Neural progenitor cell (in vitro differentiated cells): ENCODE measurements around the gene SDK1. TPM values are rescaled to one million over a fixed set of nuclear protein-coding genes. Genes with fewer than 3 reads are reported as not detected.

Experiments used
- DNase-seq: peaks from one replicate; pipeline ENCODE4 v3.0.0-alpha.2; 2016; ENCODE audit warnings: low spot score
- H2AFZ ChIP-seq: fragments of 200-600 bp; sonication (generic); replicated peaks from 2 replicates; pipeline ENCODE4 v1.6.1; 2016; ENCODE audit warnings: antibody characterized with exemption
- H3F3A ChIP-seq: fragments of 200-600 bp; sonication (generic); 2 replicates; pipeline ENCODE4 v1.6.1; 2016; ENCODE audit warnings: antibody characterized with exemption, low read depth
- H3K27ac ChIP-seq: fragments of 200-600 bp; sonication (generic); 2 replicates; pipeline ENCODE4 v1.5.1; 2016; ENCODE audit warnings: mild to moderate bottlenecking
- H3K27me3 ChIP-seq: fragments of 200-600 bp; sonication (generic); 2 replicates; pipeline ENCODE4 v1.6.1; 2016; ENCODE audit warnings: mild to moderate bottlenecking, moderate library complexity
- H3K36me3 ChIP-seq: fragments of 200-600 bp; sonication (generic); 2 replicates; pipeline ENCODE4 v1.5.1; 2016
- H3K4me1 ChIP-seq: fragments of 200-600 bp; sonication (generic); 2 replicates; pipeline ENCODE4 v1.6.1; 2016; ENCODE audit warnings: mixed run types
- H3K4me2 ChIP-seq: fragments of 200-600 bp; sonication (generic); 2 replicates; pipeline ENCODE4 v1.6.1; 2016
- H3K4me3 ChIP-seq: fragments of 200-600 bp; sonication (generic); 2 replicates; pipeline ENCODE4 v1.5.1; 2016
- H3K79me2 ChIP-seq: fragments of 200-600 bp; sonication (generic); 2 replicates; pipeline ENCODE4 v1.6.1; 2016; ENCODE audit warnings: low read depth
- H3K9ac ChIP-seq: fragments of 200-600 bp; sonication (generic); 2 replicates; pipeline ENCODE4 v1.6.1; 2016
- H3K9me3 ChIP-seq: fragments of 200-600 bp; sonication (generic); 2 replicates; pipeline ENCODE4 v1.5.1; 2016; ENCODE audit warnings: low read depth
- H4K20me1 ChIP-seq: fragments of 200-600 bp; sonication (generic); 2 replicates; pipeline ENCODE4 v1.6.1; 2016; ENCODE audit warnings: low read depth
- H3K27ac Mint-ChIP-seq: 3 replicates; pipeline ENCODE4 v1.8.0; 2021; ENCODE audit warnings: mixed read lengths
- H3K27me3 Mint-ChIP-seq: 2 replicates; pipeline ENCODE4 v1.8.0; 2022; ENCODE audit warnings: low read depth, mild to moderate bottlenecking, inconsistent platforms, moderate library complexity, mixed read lengths; ENCODE audit not compliant: insufficient read depth
- H3K36me3 Mint-ChIP-seq: 3 replicates; pipeline ENCODE4 v1.8.0; 2021; ENCODE audit warnings: mixed read lengths
- H3K4me1 Mint-ChIP-seq: 3 replicates; pipeline ENCODE4 v1.8.0; 2021; ENCODE audit warnings: mixed read lengths
- H3K4me3 Mint-ChIP-seq: 3 replicates; pipeline ENCODE4 v1.8.0; 2021; ENCODE audit warnings: mild to moderate bottlenecking, moderate library complexity, mixed read lengths
- H3K9me3 Mint-ChIP-seq: 3 replicates; pipeline ENCODE4 v1.8.0; 2020; ENCODE audit warnings: mixed read lengths
- CTCF ChIP-seq: fragments of 200-600 bp; sonication (generic); IDR thresholded peaks from 2 replicates; pipeline ENCODE4 v1.5.1; 2017; ENCODE audit warnings: antibody characterized with exemption, mild to moderate bottlenecking
- EZH2 ChIP-seq: fragments of 200-600 bp; sonication (generic); IDR thresholded peaks from 2 replicates; pipeline ENCODE4 v1.6.1; 2017; ENCODE audit warnings: antibody characterized with exemption, mild to moderate bottlenecking, moderate library complexity
- EZH2phosphoT487 ChIP-seq: fragments of 200-600 bp; sonication (generic); IDR thresholded peaks from 2 replicates; pipeline ENCODE4 v1.6.1; 2017; ENCODE audit warnings: antibody characterized with exemption
- total RNA-seq: library from RNA; depleted of rRNA; stranded (reverse); fragments of >200 nt; gene quantifications from 2 replicates; pipeline ENCODE4 v1.2.3, GENCODE V29; 2015; ENCODE audit warnings: low replicate concordance

The SDK1 gene
- total RNA-seq, 1 donor from 2014 or later, result 4.9 TPM

- Mint-ChIP-seq H3K4me1 (peaks cover 24% of the 10 kb centered on the region), H3K36me3 (peaks cover 4% of the 10 kb centered on the region), H3K9me3 (no peaks in the 10 kb centered on the region), H3K27me3 (peaks cover 3% of the 10 kb centered on the region), H3K27ac (no peak overlapping the region), H3K4me3 (no peak overlapping the region)
- H3K9me3 ChIP-seq, result no peaks in the 10 kb centered on the region
- H4K20me1 ChIP-seq, result no peaks in the 10 kb centered on the region
- no peaks in the 10 kb centered on the region for H3K36me3 ChIP-seq
- H3K27ac ChIP-seq, result no peak overlapping the region
- H3K9ac ChIP-seq, result no peak overlapping the region
- no peak overlapping the region for H2AFZ ChIP-seq
- H3K79me2 ChIP-seq, result no peaks in the 10 kb centered on the region
- H3K4me3 ChIP-seq, result no peak overlapping the region
- H3K4me1 ChIP-seq, result peaks cover 8% of the 10 kb centered on the region
- TF ChIP-seq EZH2 (no peak), CTCF (no peak), EZH2phosphoT487 (no peak)
- H3K4me2 ChIP-seq, result no peak overlapping the region
- no peaks in the 10 kb centered on the region for H3F3A ChIP-seq
- no peak for DNase-seq
- H3K27me3 ChIP-seq, result no peaks in the 10 kb centered on the region
Measured at GRCh38 chr7:4149645-4150044, 848.6 kb downstream of the SDK1 start.

GRCh38 chr7:4150731-4151130 lies 849.7 kb downstream of the SDK1 start:
- no peak for TF ChIP-seq CTCF
- no peak for TF ChIP-seq EZH2
- TF ChIP-seq EZH2phosphoT487, result no peak
- no peaks in the 10 kb centered on the region for H3K36me3 ChIP-seq
- H3K79me2 ChIP-seq, result no peaks in the 10 kb centered on the region
- H3K4me3 Mint-ChIP-seq, result no peak overlapping the region
- H2AFZ ChIP-seq, result no peak overlapping the region
- H3F3A ChIP-seq, result no peaks in the 10 kb centered on the region
- no peaks in the 10 kb centered on the region for H4K20me1 ChIP-seq
- no peak overlapping the region for H3K27ac ChIP-seq
- H3K36me3 Mint-ChIP-seq, result peaks cover 4% of the 10 kb centered on the region
- no peaks in the 10 kb centered on the region for H3K9me3 ChIP-seq
- no peaks in the 10 kb centered on the region for H3K9me3 Mint-ChIP-seq
- H3K4me2 ChIP-seq, result no peak overlapping the region
- H3K4me3 ChIP-seq, result no peak overlapping the region
- H3K4me1 ChIP-seq, result no peaks in the 10 kb centered on the region
- peaks cover 16% of the 10 kb centered on the region for H3K4me1 Mint-ChIP-seq
- no peaks in the 10 kb centered on the region for H3K27me3 ChIP-seq
- no peak overlapping the region for H3K9ac ChIP-seq
- H3K27ac Mint-ChIP-seq, result no peak overlapping the region
- no peak for DNase-seq
- peaks cover 3% of the 10 kb centered on the region for H3K27me3 Mint-ChIP-seq

DNA sequence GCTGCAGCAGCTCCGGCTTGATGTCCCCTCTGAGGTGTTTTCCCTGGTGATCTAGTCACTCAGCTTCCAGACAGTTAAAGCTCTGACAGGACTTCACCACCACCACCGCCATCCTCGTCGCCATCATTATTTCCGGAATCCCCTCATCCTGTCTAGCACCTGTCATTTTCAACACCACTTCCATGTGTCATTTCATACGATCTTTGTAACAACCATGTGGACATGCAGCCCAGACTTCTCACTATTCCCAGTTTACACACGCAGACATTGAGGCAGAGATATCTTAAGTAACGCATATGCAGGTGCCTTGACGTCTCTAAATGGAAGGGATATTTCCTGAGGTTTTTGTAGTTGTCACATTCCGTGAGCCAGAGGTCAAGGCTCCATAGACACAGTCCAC lies 850.5 kb downstream of the SDK1 start:
- H3K79me2 ChIP-seq, result no peaks in the 10 kb centered on the region
- H3K4me1 ChIP-seq, result no peaks in the 10 kb centered on the region
- H3K27me3 Mint-ChIP-seq, result peaks cover 3% of the 10 kb centered on the region
- no peaks in the 10 kb centered on the region for H4K20me1 ChIP-seq
- no peak overlapping the region for H3K27ac ChIP-seq
- no peak overlapping the region for H3K4me3 ChIP-seq
- no peak for TF ChIP-seq CTCF
- no peak for TF ChIP-seq EZH2
- no peak for TF ChIP-seq EZH2phosphoT487
- no peaks in the 10 kb centered on the region for H3F3A ChIP-seq
- peaks cover 12% of the 10 kb centered on the region for H3K4me1 Mint-ChIP-seq
- H3K27ac Mint-ChIP-seq, result no peak overlapping the region
- no peak overlapping the region for H3K4me3 Mint-ChIP-seq
- no peaks in the 10 kb centered on the region for H3K9me3 ChIP-seq
- peaks cover 3% of the 10 kb centered on the region for H3K36me3 Mint-ChIP-seq
- no peaks in the 10 kb centered on the region for H3K27me3 ChIP-seq
- H3K9ac ChIP-seq, result no peak overlapping the region
- DNase-seq, result no peak
- H3K36me3 ChIP-seq, result no peaks in the 10 kb centered on the region
- no peak overlapping the region for H2AFZ ChIP-seq
- H3K9me3 Mint-ChIP-seq, result no peaks in the 10 kb centered on the region
- no peak overlapping the region for H3K4me2 ChIP-seq
